H1 (cell line): ENCODE results near the gene KRT10. TPM values are rescaled to one million over a fixed set of nuclear protein-coding genes. Genes with fewer than 3 reads are reported as not detected.

ENCODE experiments used
- CTCF ChIA-PET: fragments of 300-600 bp; sonication (Branson Sonifier 250); formaldehyde crosslinking; loops from one replicate; lab custom pipeline; 2021; ENCODE audit not compliant: partially characterized antibody; lab: Charles Lee
- POLR2A ChIA-PET: fragments of 300-600 bp; sonication (Branson Sonifier 250); formaldehyde crosslinking; loops from one replicate; lab custom pipeline; 2021; ENCODE audit warnings: inconsistent platforms; ENCODE audit not compliant: partially characterized antibody; lab: Charles Lee
- DNase-seq, 2 experiments: peaks; one replicate each; pipeline versions ENCODE4 v3.0.0 to v3.0.0-alpha.2; 2010 to 2022; ENCODE audit warnings: low spot score in 2 of 2, low read depth in 1 of 2, mixed read lengths in 1 of 2
- FAIRE-seq: peaks from 2 replicates; lab custom pipeline; 2011; peaks lifted over from hg19 to GRCh38; lab: Jason Lieb, UNC
- H2AFZ ChIP-seq: 2 replicates; pipeline ENCODE4 v1.8.1; 2012; ENCODE audit warnings: low read length, inconsistent platforms
- H2AK5ac ChIP-seq: 2 replicates; pipeline ENCODE4 v1.6.1; 2013; ENCODE audit warnings: low read depth, low read length
- H2BK120ac ChIP-seq: replicated peaks from 2 replicates; pipeline ENCODE3; 2013; ENCODE audit warnings: low read depth, low read length, inconsistent platforms
- H2BK12ac ChIP-seq: 2 replicates; pipeline ENCODE4 v1.6.1; 2013; ENCODE audit warnings: low read depth, low read length
- H2BK15ac ChIP-seq: 2 replicates; pipeline ENCODE4 v1.6.1; 2013; ENCODE audit warnings: low read length
- H2BK20ac ChIP-seq: 2 replicates; pipeline ENCODE4 v1.6.1; 2013; ENCODE audit warnings: low read length
- H2BK5ac ChIP-seq: 2 replicates; pipeline ENCODE4 v1.6.1; 2013; ENCODE audit warnings: low read depth, low read length
- H3K14ac ChIP-seq: 2 replicates; pipeline ENCODE4 v1.6.1; 2013; ENCODE audit warnings: inconsistent platforms; ENCODE audit not compliant: insufficient read length
- H3K18ac ChIP-seq: 2 replicates; pipeline ENCODE4 v1.6.1; 2013; ENCODE audit warnings: low read length; ENCODE audit errors: extremely low read depth
- H3K23ac ChIP-seq: 2 replicates; pipeline ENCODE4 v1.6.1; 2013; ENCODE audit warnings: inconsistent platforms; ENCODE audit not compliant: insufficient read length
- H3K23me2 ChIP-seq: 2 replicates; pipeline ENCODE4 v1.6.1; 2013; ENCODE audit warnings: low read depth, low read length
- H3K27ac ChIP-seq: 2 replicates; pipeline ENCODE4 v1.6.1; 2011; ENCODE audit warnings: low read depth, low read length, inconsistent platforms
- H3K27me3 ChIP-seq, 4 experiments: replicated peaks in 1 of 4; 1 replicate in 1 of 4; 2 replicates in 3 of 4; pipeline versions ENCODE4 v1.6.1 to v1.8.1; 2011 to 2013; ENCODE audit warnings: low read length in 3 of 4, mild to moderate bottlenecking in 3 of 4, inconsistent platforms in 2 of 4, mixed read lengths in 2 of 4, moderate library complexity in 1 of 4; ENCODE audit not compliant: control insufficient read depth in 3 of 4, insufficient read depth in 3 of 4; ENCODE audit errors: extremely low read depth in 1 of 4
- H3K36me3 ChIP-seq, 4 experiments: 2 replicates each; pipeline versions ENCODE4 v1.6.1 to v1.8.1; 2011 to 2013; ENCODE audit warnings: mild to moderate bottlenecking in 4 of 4, low read length in 3 of 4, moderate library complexity in 2 of 4, control low read depth in 1 of 4, inconsistent platforms in 1 of 4; ENCODE audit not compliant: insufficient read depth in 4 of 4, control insufficient read depth in 2 of 4
- H3K4ac ChIP-seq: replicated peaks from 2 replicates; pipeline ENCODE3; 2013; ENCODE audit warnings: low read length, low read depth, mixed read lengths, inconsistent platforms; ENCODE audit not compliant: insufficient read length
- H3K4me1 ChIP-seq, 4 experiments: replicated peaks in 1 of 4; 1 replicate in 1 of 4; 2 replicates in 3 of 4; pipeline versions ENCODE4 v1.6.1 to v1.8.1; 2011 to 2013; ENCODE audit warnings: low read length in 3 of 4, inconsistent platforms in 2 of 4, mixed read lengths in 1 of 4; ENCODE audit not compliant: insufficient read depth in 4 of 4, control insufficient read depth in 3 of 4
- H3K4me2 ChIP-seq, 2 experiments: 2 replicates each; pipeline versions ENCODE4 v1.6.1 to v1.8.1; 2011 to 2013; ENCODE audit warnings: low read depth in 2 of 2, low read length in 2 of 2, control low read depth in 1 of 2, inconsistent platforms in 1 of 2, mild to moderate bottlenecking in 1 of 2; ENCODE audit not compliant: insufficient read depth in 1 of 2
- H3K4me3 ChIP-seq, 4 experiments: fragments of 200-600, 300-600 bp in 1 of 4; sonication (generic), shearing (Covaris generic), sonication (Bioruptor Twin) in 1 of 4; 2 replicates each; pipeline versions ENCODE4 v1.5.1 to v1.8.1; 2011 to 2016; ENCODE audit warnings: low read length in 4 of 4, low read depth in 3 of 4, control low read depth in 2 of 4, inconsistent platforms in 2 of 4, mild to moderate bottlenecking in 2 of 4, mixed read lengths in 1 of 4, moderate library complexity in 1 of 4; ENCODE audit not compliant: insufficient read depth in 2 of 4; ENCODE audit errors: extremely low read depth in 1 of 4
- H3K56ac ChIP-seq: replicated peaks from 2 replicates; pipeline ENCODE3; 2013; ENCODE audit warnings: low read depth, mild to moderate bottlenecking, mixed read lengths, low read length, inconsistent platforms; ENCODE audit not compliant: insufficient read length
- H3K79me1 ChIP-seq: 2 replicates; pipeline ENCODE4 v1.6.1; 2013; ENCODE audit warnings: low read depth, low read length, control low read depth
- H3K79me2 ChIP-seq, 2 experiments: 2 replicates each; pipeline versions ENCODE4 v1.6.1 to v1.8.1; 2012 to 2013; ENCODE audit warnings: low read length in 2 of 2, mild to moderate bottlenecking in 2 of 2, inconsistent platforms in 1 of 2; ENCODE audit not compliant: insufficient read depth in 2 of 2, control insufficient read depth in 1 of 2
- H3K9ac ChIP-seq, 4 experiments: replicated peaks in 1 of 4; 1 replicate in 1 of 4; 2 replicates in 3 of 4; pipeline versions ENCODE4 v1.6.1 to v1.8.1; 2011 to 2013; ENCODE audit warnings: low read depth in 3 of 4, low read length in 3 of 4, control low read depth in 2 of 4, mild to moderate bottlenecking in 2 of 4, moderate library complexity in 2 of 4, inconsistent platforms in 1 of 4; ENCODE audit errors: extremely low read depth in 1 of 4
- H3K9me3 ChIP-seq, 2 experiments: 2 replicates each; pipeline versions ENCODE4 v1.6.1 to v1.8.1; 2012 to 2013; ENCODE audit warnings: mild to moderate bottlenecking in 2 of 2, moderate library complexity in 2 of 2, control low read depth in 1 of 2, inconsistent platforms in 1 of 2, low read depth in 1 of 2, low read length in 1 of 2, mixed read lengths in 1 of 2; ENCODE audit not compliant: insufficient read depth in 2 of 2
- H4K20me1 ChIP-seq, 2 experiments: replicated peaks in 1 of 2; 2 replicates each; pipeline versions ENCODE3 to v1.8.1; 2011 to 2013; ENCODE audit warnings: inconsistent platforms in 2 of 2, low read length in 2 of 2, mild to moderate bottlenecking in 1 of 2; ENCODE audit not compliant: insufficient read depth in 2 of 2, control insufficient read depth in 1 of 2
- H4K5ac ChIP-seq: 2 replicates; pipeline ENCODE4 v1.6.1; 2013; ENCODE audit warnings: low read length, low read depth, mixed read lengths, inconsistent platforms; ENCODE audit not compliant: insufficient read length
- H4K8ac ChIP-seq: 2 replicates; pipeline ENCODE4 v1.8.0; 2013; ENCODE audit warnings: mild to moderate bottlenecking, moderate library complexity, low read length, inconsistent platforms; ENCODE audit not compliant: insufficient read depth; ENCODE audit errors: extremely low read depth
- H4K91ac ChIP-seq: replicated peaks from 2 replicates; pipeline ENCODE3; 2013; ENCODE audit warnings: low read length, mixed read lengths, inconsistent platforms; ENCODE audit not compliant: insufficient read length
- CTCF ChIP-seq, 3 experiments: IDR thresholded peaks; 1 replicate in 2 of 3; 2 replicates in 1 of 3; pipeline versions ENCODE4 v1.5.1 to v1.6.1; 2011; ENCODE audit warnings: low read length in 3 of 3, mild to moderate bottlenecking in 3 of 3, inconsistent platforms in 2 of 3, low read depth in 1 of 3, moderate library complexity in 1 of 3; ENCODE audit not compliant: insufficient read depth in 1 of 3; ENCODE audit errors: control extremely low read depth in 1 of 3
- SIN3A ChIP-seq, 2 experiments: IDR thresholded peaks in 1 of 2; conservative IDR thresholded peaks in 1 of 2; 2 replicates each; pipeline ENCODE4 v1.6.1; 2011 to 2012; ENCODE audit warnings: low read length in 2 of 2, improper control_type of control experiment in 1 of 2, low read depth in 1 of 2, mild to moderate bottlenecking in 1 of 2
- USF2 ChIP-seq: IDR thresholded peaks from 2 replicates; pipeline ENCODE4 v1.6.1; 2011; ENCODE audit warnings: low read length, improper control_type of control experiment
- WGBS, 2 experiments: shearing (Covaris generic) in 1 of 2; methylation state at CpG; one replicate each; pipeline versions ENCODE4 v1.1.6 to v1.1.7; 2013 to 2015; ENCODE audit warnings: low lambda C conversion rate in 2 of 2, mixed read lengths in 2 of 2, inconsistent platforms in 1 of 2, low coverage in 1 of 2, missing lambda C conversion rate in 1 of 2; ENCODE audit not compliant: insufficient replicate concordance in 2 of 2, insufficient coverage in 1 of 2, insufficient read length in 1 of 2; ENCODE audit errors: extremely low coverage in 1 of 2, missing lambda C conversion rate in 1 of 2; 5-methylcytosine and 5-hydroxymethylcytosine counted together
- polyA plus RNA-seq, 7 experiments: library from polyadenylated mRNA; depleted of rRNA in 3 of 7; stranded (reverse) in 5 of 7; unstranded in 2 of 7; fragments of >200 nt in 5 of 7; fragments of 200-250 nt in 2 of 7; gene quantifications; 1 replicate in 5 of 7; 2 replicates in 1 of 7; 4 replicates in 1 of 7; pipeline versions ENCODE4 v1.2.1 to v1.2.3, GENCODE V29; 2011 to 2013; ENCODE audit warnings: missing spikeins in 2 of 7, mixed read lengths in 2 of 7
- total RNA-seq: library from RNA; stranded (reverse); fragmentation: NEBNext Ultra II Directional; extraction: Animal tissue kit (Norgen Biotek cat#: 25700); gene quantifications from 2 replicates; pipeline ENCODE4 v1.2.1, GENCODE V29; 2021

The KRT10 gene
- total and polyA plus RNA-seq, 2 of the 8 experiments (the other 6 are each of a cell fraction or from before 2014, with no cell fraction given), result 3.5 to 39.4 TPM

GRCh38 chr17:40806131-40806530 lies 16.3 kb downstream of the KRT10 start:
- POLR2A ChIA-PET, result interaction anchor here (0.6 kb wide), 1 partner anchor 175 kb away, joined by 3 read pairs; no protein-coding TSS in a partner anchor
- Histone ChIP-seq H2BK20ac (no peak overlapping the region), H3K56ac (no peak overlapping the region), H2AK5ac (no peak overlapping the region), H3K23me2 (no peaks in the 10 kb centered on the region), H3K14ac (no peak overlapping the region), H3K9ac (no peak overlapping the region), H2BK120ac (no peak overlapping the region), H4K20me1 (no peaks in the 10 kb centered on the region), H2BK15ac (no peak overlapping the region), H2BK5ac (no peak overlapping the region), H3K4ac (no peak overlapping the region), H4K8ac (no peak overlapping the region)
- FAIRE-seq, result no peak
- TF ChIP-seq SIN3A (conservative IDR thresholded peaks at IDR 0.05 in 1 of 2, IDR thresholded peaks at IDR 0.05 in 1 of 2; ENCODE audit: low read depth in 1 of 2, low read length in 2 of 2), result no peak
- no peak for TF ChIP-seq CTCF (IDR thresholded peaks at IDR 0.05; ENCODE audit: control extremely low read depth in 1 of 3, insufficient read depth in 1 of 3, low read depth in 1 of 3, low read length in 3 of 3)
- TF ChIP-seq USF2, result no peak
- TF ChIP-seq, all 59 proteins: peak for 0
- 92% methylated on average over 3 of the region's 3 CpGs; no CpG with 5 or more reads in 1 of the 2 experiments for WGBS, 2 experiments
- Histone ChIP-seq H3K18ac (no peak overlapping the region), H3K23ac (no peak overlapping the region), H3K4me2 (no peak overlapping the region), H3K79me2 (no peaks in the 10 kb centered on the region), H3K4me1 (no peaks in the 10 kb centered on the region), H3K9me3 (no peaks in the 10 kb centered on the region), H3K36me3 (no peaks in the 10 kb centered on the region), H3K27me3 (peaks cover 0 to 3% (median 0%) of the 10 kb centered on the region in 4 experiments; a peak in 2 of 7 replicates), H3K4me3 (no peak overlapping the region), H4K91ac (no peak overlapping the region), H3K79me1 (no peaks in the 10 kb centered on the region), H3K27ac (no peak overlapping the region), H2AFZ (no peak overlapping the region), H2BK12ac (no peak overlapping the region), H4K5ac (no peak overlapping the region)
- DNase-seq, result no peak
- CTCF ChIA-PET, result interaction anchor here (0.6 to 1.9 kb wide), 6 partner anchors 9 to 790 kb away, joined by 3 to 5 read pairs (median 3); partner anchors contain the start of gene KRT20
